ENCODE results near the gene OTUB1. TPM values are rescaled to one million over a fixed set of nuclear protein-coding genes. Genes with fewer than 3 reads are reported as not detected.
"Not testable (repeated sequence)": the region's sequence is repeated elsewhere in the genome, so short reads cannot be mapped to it uniquely, and the experiment has no call there.

The OTUB1 gene
- total RNA-seq, 3 donors from 2014 or later = 50.9 to 81.4 (median 79.3) TPM

DNA sequence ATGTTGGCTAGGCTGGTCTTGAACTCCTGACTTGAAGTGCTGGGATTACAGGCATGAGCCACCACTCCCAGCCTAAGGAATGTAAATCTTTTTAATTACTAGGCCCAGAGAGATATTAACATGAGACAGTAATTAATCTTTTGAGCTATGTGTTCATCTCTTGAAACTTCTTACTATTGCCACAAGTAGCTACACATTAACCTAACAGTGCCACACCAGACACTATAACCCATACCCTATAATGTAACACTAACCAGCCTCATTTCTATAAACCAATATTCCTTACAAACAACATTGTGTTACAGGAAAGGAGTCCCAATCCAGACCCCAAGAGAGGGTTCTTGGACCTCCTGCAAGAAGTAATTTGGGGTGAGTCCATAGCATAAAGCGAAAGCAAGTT lies 19.8 kb upstream of the OTUB1 start:
- DNase-seq (ENCODE audit: low spot score in 2 of 2) = no peak
- H3K4me1 ChIP-seq = no peaks in the 10 kb centered on the region
- H3K27ac ChIP-seq = no peak overlapping the region
- H3K27me3 ChIP-seq = no peaks in the 10 kb centered on the region
- no peak for TF ChIP-seq POLR2AphosphoS5 (IDR thresholded peaks at IDR 0.05)
- TF ChIP-seq, protein P1, sequence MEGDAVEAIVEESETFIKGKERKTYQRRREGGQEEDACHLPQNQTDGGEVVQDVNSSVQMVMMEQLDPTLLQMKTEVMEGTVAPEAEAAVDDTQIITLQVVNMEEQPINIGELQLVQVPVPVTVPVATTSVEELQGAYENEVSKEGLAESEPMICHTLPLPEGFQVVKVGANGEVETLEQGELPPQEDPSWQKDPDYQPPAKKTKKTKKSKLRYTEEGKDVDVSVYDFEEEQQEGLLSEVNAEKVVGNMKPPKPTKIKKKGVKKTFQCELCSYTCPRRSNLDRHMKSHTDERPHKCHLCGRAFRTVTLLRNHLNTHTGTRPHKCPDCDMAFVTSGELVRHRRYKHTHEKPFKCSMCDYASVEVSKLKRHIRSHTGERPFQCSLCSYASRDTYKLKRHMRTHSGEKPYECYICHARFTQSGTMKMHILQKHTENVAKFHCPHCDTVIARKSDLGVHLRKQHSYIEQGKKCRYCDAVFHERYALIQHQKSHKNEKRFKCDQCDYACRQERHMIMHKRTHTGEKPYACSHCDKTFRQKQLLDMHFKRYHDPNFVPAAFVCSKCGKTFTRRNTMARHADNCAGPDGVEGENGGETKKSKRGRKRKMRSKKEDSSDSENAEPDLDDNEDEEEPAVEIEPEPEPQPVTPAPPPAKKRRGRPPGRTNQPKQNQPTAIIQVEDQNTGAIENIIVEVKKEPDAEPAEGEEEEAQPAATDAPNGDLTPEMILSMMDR (IDR thresholded peaks at IDR 0.05) = no peak
- TF ChIP-seq POLR2A (IDR thresholded peaks at IDR 0.05) = no peak
- intact Hi-C loops (cut with DNase I; ENCODE audit: low total_unique reads) = no loop called here
- no peaks in the 10 kb centered on the region for H3K9me3 ChIP-seq
- no peak overlapping the region for H3K4me3 ChIP-seq
- H3K36me3 ChIP-seq = no peaks in the 10 kb centered on the region

DNA sequence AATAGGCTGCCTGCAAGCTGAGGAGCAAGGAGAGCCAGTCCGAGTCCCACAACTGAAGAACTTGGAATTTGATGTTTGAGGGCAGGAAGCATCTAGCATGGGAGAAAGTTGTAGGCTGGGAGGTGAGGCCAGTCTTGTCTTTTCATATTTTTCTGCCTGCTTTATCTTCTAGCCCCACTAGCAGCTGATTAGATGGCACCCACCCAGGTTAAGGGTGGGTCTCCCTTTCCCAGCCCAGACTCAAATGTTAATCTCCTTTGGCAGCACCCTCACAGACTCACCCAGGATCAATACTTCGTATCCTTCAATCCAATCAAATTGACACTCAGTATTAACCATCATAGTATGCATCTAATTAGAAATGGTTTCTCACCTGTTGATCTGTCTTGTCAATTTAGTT lies 16.8 kb upstream of the OTUB1 start:
- Histone ChIP-seq H3K9me3 (no peaks in the 10 kb centered on the region), H3K27me3 (no peaks in the 10 kb centered on the region), H3K4me1 (no peaks in the 10 kb centered on the region), H3K36me3 (no peaks in the 10 kb centered on the region), H3K27ac (no peak overlapping the region), H3K4me3 (no peak overlapping the region)
- TF ChIP-seq, protein P1 (IDR thresholded peaks at IDR 0.05) = no peak
- TF ChIP-seq POLR2AphosphoS5 (IDR thresholded peaks at IDR 0.05) (no peak), POLR2A (IDR thresholded peaks at IDR 0.05) (no peak)
- intact Hi-C loops (cut with DNase I; ENCODE audit: low total_unique reads) = no loop called here
- no peak for DNase-seq (ENCODE audit: low spot score in 2 of 2)

- Histone ChIP-seq H3K36me3 (no peaks in the 10 kb centered on the region), H3K27me3 (no peaks in the 10 kb centered on the region), H3K27ac (no peak overlapping the region), H3K4me3 (no peak overlapping the region), H3K4me1 (peaks cover 4 to 9% of the 10 kb centered on the region in 2 donors), H3K9me3 (no peaks in the 10 kb centered on the region)
- DNase-seq (ENCODE audit: low spot score in 2 of 2) = no peak
- TF ChIP-seq POLR2AphosphoS5 (IDR thresholded peaks at IDR 0.05) (no peak), POLR2A (IDR thresholded peaks at IDR 0.05) (no peak)
- TF ChIP-seq, protein P1 (IDR thresholded peaks at IDR 0.05) = no peak
- intact Hi-C loops (cut with DNase I; ENCODE audit: low total_unique reads) = no loop called here
Measured at GRCh38 chr11:63970902-63971301, 15.3 kb upstream of the OTUB1 start.

DNA sequence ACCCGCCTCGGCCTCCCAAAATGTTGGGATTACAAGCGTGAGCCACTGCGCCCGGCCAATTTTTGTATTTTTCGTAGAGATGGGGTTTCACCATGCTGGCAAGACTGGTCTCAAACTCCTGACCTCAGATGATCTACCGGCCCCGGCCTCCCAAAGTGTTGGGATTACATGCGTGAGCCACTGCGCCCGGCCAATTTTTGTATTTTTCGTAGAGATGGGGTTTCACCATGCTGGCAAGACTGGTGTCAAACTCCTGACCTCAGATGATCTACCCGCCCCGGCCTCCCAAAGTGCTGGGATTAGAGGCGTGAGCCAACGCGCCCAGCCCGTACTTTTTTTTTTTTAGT lies 12.4 kb upstream of the OTUB1 start:
- peak overlapping the region in 2 of 3 donors; percentile 36 to 65 for H3K4me3 ChIP-seq
- H3K27ac ChIP-seq = peak overlapping the region in 1 of 2 donors; percentile 92
- H3K36me3 ChIP-seq; intact Hi-C loops (cut with DNase I; ENCODE audit: low total_unique reads); DNase-seq (ENCODE audit: low spot score in 2 of 2); H3K27me3 ChIP-seq; H3K9me3 ChIP-seq: not testable (repeated sequence)
- H3K4me1 ChIP-seq = peaks cover 10 to 11% of the 10 kb centered on the region in 2 donors

GRCh38 chr11:63974259-63975143 lies 11.7 kb upstream of the OTUB1 start, which contains the start of gene COX8A:
COX8A (plus strand) TSS chr11:63974620; CDS start chr11:63974681, 61 bp downstream.
- Histone ChIP-seq H3K4me1 (peaks cover 10 to 11% of the 10 kb centered on the region in 2 donors), H3K36me3 (no peaks in the 10 kb centered on the region), H3K27ac (peak within 1 kb of the TSS; percentile 92 to 94), H3K27me3 (no peaks in the 10 kb centered on the region), H3K4me3 (peak within 1 kb of the TSS; percentile 65 to 81 (median 78)), H3K9me3 (no peaks in the 10 kb centered on the region)
- peak; percentile 97 to 99 for DNase-seq (ENCODE audit: low spot score in 2 of 2)
- TF ChIP-seq POLR2AphosphoS5 (IDR thresholded peaks at IDR 0.05) (peak; percentile 91 to 97 (median 96)), POLR2A (IDR thresholded peaks at IDR 0.05) (peak; percentile 67)
- TF ChIP-seq, protein P1 (IDR thresholded peaks at IDR 0.05) = no peak
- intact Hi-C loops (cut with DNase I; ENCODE audit: low total_unique reads) = no loop called here

Measured in breast epithelium (tissue), 4 donors.